Effector memory CD4-positive, alpha-beta T cell (primary cell): ENCODE results near the gene TSPAN33.
"Not testable (repeated sequence)": the region's sequence is repeated elsewhere in the genome, so short reads cannot be mapped to it uniquely, and the experiment has no call there.

Experiments used
- DNase-seq, 3 donors: peaks; one replicate each; pipeline ENCODE4 v3.0.0-alpha.2; 2020
- H3K27ac ChIP-seq: 2 replicates; pipeline ENCODE4 v1.7.0; 2013; ENCODE audit warnings: mild to moderate bottlenecking, low read length, moderate library complexity; ENCODE audit not compliant: insufficient read depth, poor library complexity, severe bottlenecking
- H3K27me3 ChIP-seq: replicated peaks from 2 replicates; pipeline ENCODE4 v1.7.0; 2013; ENCODE audit warnings: mild to moderate bottlenecking, low read length; ENCODE audit not compliant: insufficient read depth, control insufficient read depth, poor library complexity, severe bottlenecking
- H3K36me3 ChIP-seq: 2 replicates; pipeline ENCODE4 v1.7.0; 2013; ENCODE audit warnings: mild to moderate bottlenecking, low read length, moderate library complexity; ENCODE audit not compliant: control insufficient read depth, insufficient read depth
- H3K4me1 ChIP-seq: 2 replicates; pipeline ENCODE4 v1.7.0; 2013; ENCODE audit warnings: low read length, mild to moderate bottlenecking; ENCODE audit not compliant: control insufficient read depth, insufficient read depth, poor library complexity, severe bottlenecking
- H3K4me3 ChIP-seq: 2 replicates; pipeline ENCODE4 v1.7.0; 2013; ENCODE audit warnings: low read length, low read depth, mild to moderate bottlenecking; ENCODE audit not compliant: insufficient read depth, poor library complexity, severe bottlenecking
- H3K9me3 ChIP-seq: 2 replicates; pipeline ENCODE4 v1.7.0; 2013; ENCODE audit warnings: mild to moderate bottlenecking, low read length, moderate library complexity; ENCODE audit not compliant: control insufficient read depth

TSPAN33 gene

DNA sequence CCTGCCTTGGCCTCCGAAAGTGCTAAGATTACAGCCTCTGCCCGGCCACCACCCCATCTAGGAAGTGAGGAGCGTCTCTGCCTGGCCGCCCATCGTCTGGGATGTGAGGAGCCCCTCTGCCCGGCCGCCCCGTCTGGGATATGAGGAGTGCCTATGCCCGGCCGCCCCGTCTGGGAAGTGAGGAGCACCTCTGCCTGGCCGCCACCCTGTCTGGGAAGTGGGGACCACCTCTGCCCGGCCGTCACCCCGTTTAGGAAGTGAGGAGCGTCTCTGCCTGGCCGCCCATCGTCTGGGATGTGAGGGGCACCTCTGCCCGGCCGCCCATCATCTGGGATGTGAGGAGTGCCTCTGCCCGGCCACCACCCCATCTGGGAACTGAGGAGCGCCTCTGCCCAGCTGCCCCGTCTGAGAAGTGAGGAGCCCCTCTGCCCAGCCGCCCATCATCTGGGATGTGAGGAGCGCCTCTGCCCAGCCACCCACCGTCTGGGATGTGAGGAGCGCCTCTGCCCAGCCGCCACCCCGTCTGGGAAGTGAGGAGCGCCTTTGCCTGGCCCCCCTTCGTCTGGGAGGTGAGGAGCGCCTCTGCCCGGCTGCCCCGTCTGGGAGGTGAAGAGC, 71.7 kb downstream of the TSPAN33 start:
- H3K4me3 ChIP-seq, H3K27ac ChIP-seq, H3K9me3 ChIP-seq, H3K4me1 ChIP-seq, H3K36me3 ChIP-seq, DNase-seq, H3K27me3 ChIP-seq: not testable (repeated sequence)

GRCh38 chr7:129216821-129217416, 72.4 kb downstream of the TSPAN33 start:
- H3K9me3 ChIP-seq, H3K27ac ChIP-seq, H3K4me1 ChIP-seq, H3K27me3 ChIP-seq, DNase-seq, H3K36me3 ChIP-seq, H3K4me3 ChIP-seq: not testable (repeated sequence)

- Histone ChIP-seq H3K36me3 (no peaks in the 10 kb centered on the region), H3K27me3 (no peaks in the 10 kb centered on the region), H3K27ac (no peak overlapping the region), H3K4me1 (no peaks in the 10 kb centered on the region), H3K4me3 (no peak overlapping the region), H3K9me3 (no peaks in the 10 kb centered on the region)
- peak; percentile 56 to 71 (median 59) for DNase-seq
Measured at GRCh38 chr7:129218514-129219062, 74.1 kb downstream of the TSPAN33 start.

- not testable (repeated sequence) for H3K4me1 ChIP-seq, H3K4me3 ChIP-seq, H3K9me3 ChIP-seq, H3K27me3 ChIP-seq, H3K36me3 ChIP-seq, DNase-seq, H3K27ac ChIP-seq
Measured at GRCh38 chr7:129219166-129219565, 74.7 kb downstream of the TSPAN33 start.
